Stimulated activated CD8-positive, alpha-beta memory T cell treated with anti-CD3 and anti-CD28 coated beads, Interleukin-7, amount 100 ng/mL, for 1 hour (primary cell): ENCODE results near the gene UCK2.

Experiments used
- DNase-seq, 2 donors: peaks; one replicate each; pipeline ENCODE4 v3.0.0-alpha.2; 2020; ENCODE audit warnings: low read depth in 2 of 2

Gene UCK2

GRCh38 chr1:165937829-165938228, 110.4 kb downstream of the UCK2 start:
- no peak for DNase-seq

GRCh38 chr1:165938844-165939243, 111.4 kb downstream of the UCK2 start:
- DNase-seq = no peak

GRCh38 chr1:165941531-165941930, 114.1 kb downstream of the UCK2 start:
- DNase-seq = no peak

- no peak for DNase-seq
These were observed 114.6 kb downstream of the UCK2 start for GRCh38 chr1:165942062-165942461.

- DNase-seq = no peak
These were observed 115.6 kb downstream of the UCK2 start for GRCh38 chr1:165942927-165943597.

GRCh38 chr1:165945911-165946310, 118.5 kb downstream of the UCK2 start:
- DNase-seq = no peak

GRCh38 chr1:165947797-165948455, 120.5 kb downstream of the UCK2 start:
- no peak for DNase-seq

- no peak for DNase-seq
These were observed 122.1 kb downstream of the UCK2 start for GRCh38 chr1:165949335-165950130.

GRCh38 chr1:165954940-165955339, 127.5 kb downstream of the UCK2 start:
- DNase-seq = no peak

- DNase-seq = no peak
These were observed 130.9 kb downstream of the UCK2 start for GRCh38 chr1:165958306-165958705.

GRCh38 chr1:165960136-165960535, 132.7 kb downstream of the UCK2 start:
- no peak for DNase-seq

- DNase-seq = no peak
These were observed 133.5 kb downstream of the UCK2 start for GRCh38 chr1:165960881-165961280.
